ENCODE results near the gene ADARB2. TPM values are rescaled to one million over a fixed set of nuclear protein-coding genes. Genes with fewer than 3 reads are reported as not detected.

The ADARB2 gene
- total and polyA plus RNA-seq, 2 experiments from 2014 or later = 1.6 to 3.1 TPM

DNA sequence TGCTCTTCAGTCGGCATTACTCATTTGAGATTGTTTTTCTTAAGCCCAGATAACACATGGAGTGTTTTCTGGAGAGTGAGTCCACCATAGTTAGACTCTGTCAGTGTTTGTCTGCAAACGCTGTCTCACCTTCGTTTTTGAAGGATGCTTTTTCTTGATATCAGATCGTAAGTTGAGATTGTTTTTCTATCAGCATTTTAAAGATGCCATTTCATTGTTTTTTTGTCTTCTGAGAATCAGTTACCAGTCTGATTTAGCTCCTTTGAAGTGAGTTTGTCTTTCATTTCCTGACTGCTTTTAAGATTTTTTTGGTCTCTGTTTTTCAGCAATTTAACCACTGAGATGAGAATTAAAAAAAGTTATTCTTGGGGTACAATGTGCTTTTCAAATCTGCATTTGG lies 543.8 kb downstream of the ADARB2 start:
- no peak overlapping the region for H3K4me3 ChIP-seq
- no peaks in the 10 kb centered on the region for H3K9me3 ChIP-seq (ENCODE audit: low read depth)
- no peak for DNase-seq (ENCODE audit: low read depth in 1 of 2, low spot score in 1 of 2)
- no peak overlapping the region for H3K27ac ChIP-seq
- no peaks in the 10 kb centered on the region for H3K4me1 ChIP-seq (ENCODE audit: low read depth)
- no peaks in the 10 kb centered on the region for H3K36me3 ChIP-seq
- H3K27me3 ChIP-seq = no peaks in the 10 kb centered on the region
- TF ChIP-seq, protein P1, sequence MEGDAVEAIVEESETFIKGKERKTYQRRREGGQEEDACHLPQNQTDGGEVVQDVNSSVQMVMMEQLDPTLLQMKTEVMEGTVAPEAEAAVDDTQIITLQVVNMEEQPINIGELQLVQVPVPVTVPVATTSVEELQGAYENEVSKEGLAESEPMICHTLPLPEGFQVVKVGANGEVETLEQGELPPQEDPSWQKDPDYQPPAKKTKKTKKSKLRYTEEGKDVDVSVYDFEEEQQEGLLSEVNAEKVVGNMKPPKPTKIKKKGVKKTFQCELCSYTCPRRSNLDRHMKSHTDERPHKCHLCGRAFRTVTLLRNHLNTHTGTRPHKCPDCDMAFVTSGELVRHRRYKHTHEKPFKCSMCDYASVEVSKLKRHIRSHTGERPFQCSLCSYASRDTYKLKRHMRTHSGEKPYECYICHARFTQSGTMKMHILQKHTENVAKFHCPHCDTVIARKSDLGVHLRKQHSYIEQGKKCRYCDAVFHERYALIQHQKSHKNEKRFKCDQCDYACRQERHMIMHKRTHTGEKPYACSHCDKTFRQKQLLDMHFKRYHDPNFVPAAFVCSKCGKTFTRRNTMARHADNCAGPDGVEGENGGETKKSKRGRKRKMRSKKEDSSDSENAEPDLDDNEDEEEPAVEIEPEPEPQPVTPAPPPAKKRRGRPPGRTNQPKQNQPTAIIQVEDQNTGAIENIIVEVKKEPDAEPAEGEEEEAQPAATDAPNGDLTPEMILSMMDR (IDR thresholded peaks at IDR 0.05; ENCODE audit: low read depth, low read length) = no peak

DNA sequence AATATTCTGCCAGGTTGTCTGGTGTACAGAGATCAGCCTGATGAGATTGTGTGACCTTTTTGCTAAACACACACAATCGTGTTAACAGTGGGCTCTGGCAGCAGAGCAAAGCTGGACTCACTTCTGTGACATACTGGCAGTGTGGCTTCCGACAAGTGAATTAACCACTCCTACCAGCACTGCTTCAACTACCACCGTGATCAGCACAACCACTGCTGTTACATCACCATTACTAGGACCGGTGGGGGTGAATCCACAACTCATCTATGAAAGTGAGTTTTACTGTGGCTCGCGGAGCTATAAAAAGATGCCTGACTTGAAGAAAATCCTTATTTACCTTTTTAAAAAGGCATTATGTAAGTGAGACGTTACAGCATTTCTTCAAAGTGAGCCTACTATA lies 545.6 kb downstream of the ADARB2 start:
- TF ChIP-seq, protein P1 (IDR thresholded peaks at IDR 0.05; ENCODE audit: low read depth, low read length) = no peak
- DNase-seq (ENCODE audit: low read depth in 1 of 2, low spot score in 1 of 2) = no peak
- no peaks in the 10 kb centered on the region for H3K36me3 ChIP-seq
- no peak overlapping the region for H3K4me3 ChIP-seq
- no peaks in the 10 kb centered on the region for H3K9me3 ChIP-seq (ENCODE audit: low read depth)
- no peaks in the 10 kb centered on the region for H3K4me1 ChIP-seq (ENCODE audit: low read depth)
- no peaks in the 10 kb centered on the region for H3K27me3 ChIP-seq
- no peak overlapping the region for H3K27ac ChIP-seq

DNA sequence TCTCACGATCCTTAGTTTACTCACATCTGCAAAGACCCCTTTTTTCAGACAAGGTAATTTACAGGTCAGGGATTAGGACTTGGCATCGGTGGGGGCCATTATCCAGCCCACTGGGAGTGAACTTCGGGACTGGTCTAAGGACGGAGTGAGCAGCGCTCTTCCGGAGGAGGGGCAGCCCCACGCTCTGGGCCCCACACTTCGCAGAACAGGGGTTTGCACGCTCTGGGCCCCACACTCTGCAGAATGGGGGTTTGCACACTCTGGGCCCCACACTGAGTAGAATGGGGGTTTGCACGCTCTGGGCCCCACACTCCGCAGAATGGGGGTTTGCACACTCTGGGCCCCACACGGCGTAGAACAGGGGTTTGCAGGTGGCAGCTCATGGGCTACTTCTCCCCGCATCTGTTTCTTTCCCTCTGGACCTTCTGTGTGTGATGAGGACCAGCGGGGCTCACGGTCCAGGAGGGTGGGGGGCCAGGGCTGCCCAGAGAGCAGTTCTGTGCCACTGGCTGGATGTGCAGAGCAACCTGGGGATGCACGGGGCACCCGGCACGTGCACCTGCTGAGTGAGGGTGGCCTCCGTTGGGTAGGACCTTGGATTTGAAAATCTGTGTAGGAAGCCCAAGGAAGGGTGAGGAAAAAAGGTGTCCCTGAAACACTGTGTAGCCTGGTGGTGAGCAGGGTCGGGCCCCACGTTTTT lies 546.4 kb downstream of the ADARB2 start:
- no peak for DNase-seq (ENCODE audit: low read depth in 1 of 2, low spot score in 1 of 2)
- H3K9me3 ChIP-seq (ENCODE audit: low read depth) = no peaks in the 10 kb centered on the region
- TF ChIP-seq, protein P1 (IDR thresholded peaks at IDR 0.05; ENCODE audit: low read depth, low read length) = no peak
- H3K27ac ChIP-seq = no peak overlapping the region
- H3K4me1 ChIP-seq (ENCODE audit: low read depth) = no peaks in the 10 kb centered on the region
- no peak overlapping the region for H3K4me3 ChIP-seq
- no peaks in the 10 kb centered on the region for H3K27me3 ChIP-seq
- H3K36me3 ChIP-seq = no peaks in the 10 kb centered on the region

DNA sequence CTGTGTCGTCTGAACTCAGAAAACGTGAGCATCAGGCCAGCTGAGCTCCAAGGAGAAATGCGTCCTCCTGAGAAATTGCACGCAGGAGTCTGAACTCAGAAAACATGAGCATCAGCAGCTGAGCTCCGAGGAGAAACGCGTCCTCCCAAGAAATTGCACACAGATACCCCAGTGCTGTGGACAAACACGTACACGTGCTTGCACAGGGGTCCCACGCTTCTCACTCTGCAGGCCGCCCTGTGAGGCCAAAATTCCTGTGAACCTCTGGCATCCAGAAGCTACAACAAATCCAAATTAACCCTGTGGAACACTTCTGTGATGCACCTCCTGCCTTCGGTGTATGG lies 547.3 kb downstream of the ADARB2 start:
- TF ChIP-seq, protein P1 (IDR thresholded peaks at IDR 0.05; ENCODE audit: low read depth, low read length) = no peak
- H3K4me3 ChIP-seq = no peak overlapping the region
- H3K4me1 ChIP-seq (ENCODE audit: low read depth) = no peaks in the 10 kb centered on the region
- no peaks in the 10 kb centered on the region for H3K27me3 ChIP-seq
- H3K9me3 ChIP-seq (ENCODE audit: low read depth) = no peaks in the 10 kb centered on the region
- no peak for DNase-seq (ENCODE audit: low read depth in 1 of 2, low spot score in 1 of 2)
- H3K36me3 ChIP-seq = no peaks in the 10 kb centered on the region
- no peak overlapping the region for H3K27ac ChIP-seq

DNA sequence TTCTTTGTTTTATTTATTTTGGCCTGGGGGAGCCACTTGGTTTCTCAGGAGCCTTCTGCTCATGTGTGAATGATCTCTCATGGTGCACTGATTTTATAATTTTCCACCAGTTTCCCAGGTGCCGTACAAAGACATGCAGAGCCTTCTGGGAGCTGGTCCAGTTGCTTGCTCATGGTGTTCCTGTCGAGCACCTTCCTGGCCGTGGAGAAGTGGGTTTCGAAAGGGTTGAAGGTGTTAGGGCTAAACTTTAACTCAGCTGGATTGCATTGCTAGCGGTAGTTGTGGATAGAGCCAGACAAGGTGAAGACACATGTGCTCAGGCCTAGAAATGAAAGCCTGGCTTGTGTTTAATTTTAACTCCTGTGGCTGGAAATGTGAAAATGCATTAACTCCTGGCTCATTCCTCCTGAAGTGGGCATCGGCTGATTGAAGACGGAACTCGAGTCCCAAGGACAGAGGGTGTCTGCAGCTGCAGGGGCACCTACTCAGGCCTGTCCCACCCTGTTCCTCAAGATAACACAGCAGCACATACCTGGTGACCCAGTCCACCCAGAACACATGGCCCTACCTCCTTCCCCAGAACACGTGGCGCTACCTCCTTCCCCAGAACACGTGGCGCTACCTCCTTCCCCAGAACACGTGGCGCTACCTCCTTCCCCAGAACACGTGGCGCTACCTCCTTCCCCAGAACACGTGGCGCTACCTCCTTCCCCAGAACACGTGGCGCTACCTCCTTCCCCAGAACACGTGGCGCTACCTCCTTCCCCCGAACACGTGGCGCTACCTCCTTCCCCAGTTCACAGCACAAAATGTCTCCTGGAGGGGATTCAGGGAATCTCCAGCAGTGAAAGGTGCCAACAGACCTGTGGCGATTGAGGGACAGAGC lies 547.9 kb downstream of the ADARB2 start:
- H3K27ac ChIP-seq = no peak overlapping the region
- H3K9me3 ChIP-seq (ENCODE audit: low read depth) = no peaks in the 10 kb centered on the region
- TF ChIP-seq, protein P1 (IDR thresholded peaks at IDR 0.05; ENCODE audit: low read depth, low read length) = no peak
- no peak for DNase-seq (ENCODE audit: low read depth in 1 of 2, low spot score in 1 of 2)
- no peak overlapping the region for H3K4me3 ChIP-seq
- H3K36me3 ChIP-seq = no peaks in the 10 kb centered on the region
- H3K27me3 ChIP-seq = no peaks in the 10 kb centered on the region
- H3K4me1 ChIP-seq (ENCODE audit: low read depth) = no peaks in the 10 kb centered on the region
